ENCODE measurements around the gene SLC12A7.

SLC12A7 gene

GRCh38 chr5:1095302-1095989 is 16.4 kb downstream of the SLC12A7 start:
- DNase-seq (ENCODE audit: low read depth) = no peak
- no peak for TF ChIP-seq CTCF (IDR thresholded peaks at IDR 0.05; ENCODE audit: control insufficient read depth, extremely low read depth, insufficient read depth)
- H3K4me3 ChIP-seq (ENCODE audit: low read depth, low read length) = no peak overlapping the region

GRCh38 chr5:1094670-1095190 is 17.1 kb downstream of the SLC12A7 start:
- TF ChIP-seq CTCF (IDR thresholded peaks at IDR 0.05; ENCODE audit: control insufficient read depth, extremely low read depth, insufficient read depth) = no peak
- no peak overlapping the region for H3K4me3 ChIP-seq (ENCODE audit: low read depth, low read length)
- DNase-seq (ENCODE audit: low read depth) = no peak

- no peak overlapping the region for H3K4me3 ChIP-seq (ENCODE audit: low read depth, low read length)
- TF ChIP-seq CTCF (IDR thresholded peaks at IDR 0.05; ENCODE audit: control insufficient read depth, extremely low read depth, insufficient read depth) = no peak
- DNase-seq (ENCODE audit: low read depth) = peak; percentile 54
These were observed 18.5 kb downstream of the SLC12A7 start for GRCh38 chr5:1093361-1093760.

- TF ChIP-seq CTCF (IDR thresholded peaks at IDR 0.05; ENCODE audit: control insufficient read depth, extremely low read depth, insufficient read depth) = no peak
- no peak for DNase-seq (ENCODE audit: low read depth)
- no peak overlapping the region for H3K4me3 ChIP-seq (ENCODE audit: low read depth, low read length)
These were observed 19.7 kb downstream of the SLC12A7 start for GRCh38 chr5:1092122-1092521.

- TF ChIP-seq CTCF (IDR thresholded peaks at IDR 0.05; ENCODE audit: control insufficient read depth, extremely low read depth, insufficient read depth) = no peak
- DNase-seq (ENCODE audit: low read depth) = no peak
- H3K4me3 ChIP-seq (ENCODE audit: low read depth, low read length) = no peak overlapping the region
These were observed 20.2 kb downstream of the SLC12A7 start for GRCh38 chr5:1091632-1092031.

GRCh38 chr5:1090538-1090937 is 21.3 kb downstream of the SLC12A7 start:
- H3K4me3 ChIP-seq (ENCODE audit: low read depth, low read length) = no peak overlapping the region
- DNase-seq (ENCODE audit: low read depth) = no peak
- no peak for TF ChIP-seq CTCF (IDR thresholded peaks at IDR 0.05; ENCODE audit: control insufficient read depth, extremely low read depth, insufficient read depth)

GRCh38 chr5:1089621-1090040 is 22.2 kb downstream of the SLC12A7 start:
- DNase-seq (ENCODE audit: low read depth) = no peak
- no peak for TF ChIP-seq CTCF (IDR thresholded peaks at IDR 0.05; ENCODE audit: control insufficient read depth, extremely low read depth, insufficient read depth)
- H3K4me3 ChIP-seq (ENCODE audit: low read depth, low read length) = no peak overlapping the region

All from LNCaP clone FGC (cell line).